OCI-LY1 (cell line): Measurements from ENCODE around the gene GAGE10.

Experiments used
- CTCF ChIP-seq: fragments of 200-600 bp; sonication (generic), shearing (Covaris generic); IDR thresholded peaks from 2 replicates; pipeline ENCODE4 v1.5.1; 2017; ENCODE audit warnings: mild to moderate bottlenecking, antibody characterized with exemption, low read length, moderate library complexity, mixed read lengths
- EZH2 ChIP-seq: fragments of 200-600 bp; sonication (generic), shearing (Covaris generic); IDR thresholded peaks from 2 replicates; pipeline ENCODE4 v1.8.0; 2017; ENCODE audit warnings: borderline replicate concordance, mixed run types, mild to moderate bottlenecking, antibody characterized with exemption, low read length, moderate library complexity, mixed read lengths

DNA sequence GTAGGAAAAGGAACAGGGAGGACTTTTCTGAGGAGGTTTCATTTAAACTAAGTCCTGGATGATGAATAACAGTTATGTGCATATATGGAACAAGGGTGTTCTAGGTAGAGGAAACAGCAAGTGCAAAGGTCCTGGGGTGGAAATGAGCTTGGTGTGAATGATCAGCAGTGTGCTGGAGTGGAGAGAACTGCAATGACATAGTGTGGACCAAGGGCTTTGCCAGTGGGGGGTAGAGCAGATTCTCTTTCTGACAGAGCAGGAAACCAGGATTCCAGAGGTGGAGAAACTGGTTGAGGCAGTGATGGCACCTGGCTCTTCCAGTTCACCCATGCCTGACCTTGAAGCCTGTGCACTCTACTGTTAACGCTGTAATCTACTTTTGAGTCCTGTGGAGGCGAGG, 32.1 kb upstream of the GAGE10 start:
- TF ChIP-seq EZH2 = no peak
- no peak for TF ChIP-seq CTCF
